ENCODE measurements around the gene RAB18. TPM values are rescaled to one million over a fixed set of nuclear protein-coding genes. Genes with fewer than 3 reads are reported as not detected.

RAB18 gene
- total and polyA plus RNA-seq, 2 experiments from 2014 or later: 35.5 to 77.2 TPM

GRCh38 chr10:27550823-27551222 lies 46.7 kb downstream of the RAB18 start:
- no peak overlapping the region for H3K4me3 Mint-ChIP-seq
- Histone ChIP-seq H4K20me1 (replicated peaks; ENCODE audit: insufficient read depth) (no peaks in the 10 kb centered on the region), H3K79me2 (replicated peaks; ENCODE audit: insufficient read depth) (no peaks in the 10 kb centered on the region), H2AFZ (no peak overlapping the region), H3K9me2 (ENCODE audit: insufficient read depth) (no peaks in the 10 kb centered on the region), H3K27me3 (ENCODE audit: insufficient read depth) (no peaks in the 10 kb centered on the region), H3K4me2 (no peak overlapping the region), H3K36me3 (ENCODE audit: insufficient read depth) (no peaks in the 10 kb centered on the region), H3K27ac (ENCODE audit: low read depth) (no peak overlapping the region), H3F3A (replicated peaks; ENCODE audit: low read depth) (no peaks in the 10 kb centered on the region), H3K4me1 (ENCODE audit: insufficient read depth) (no peaks in the 10 kb centered on the region), H3K4me3 (no peak overlapping the region)
- DNase-seq (ENCODE audit: low spot score): no peak
- H3K27me3 Mint-ChIP-seq (ENCODE audit: insufficient read depth, low read depth, poor library complexity): peaks cover 1% of the 10 kb centered on the region
- no peak; the same call in 2 of the 3 replicates for ATAC-seq
- peaks cover 8% of the 10 kb centered on the region for H3K4me1 Mint-ChIP-seq
- H3K27ac Mint-ChIP-seq: no peak overlapping the region
- no peak for TF ChIP-seq EZH2phosphoT487 (IDR thresholded peaks at IDR 0.05; ENCODE audit: unreplicated experiment)
- no peak for TF ChIP-seq CTCF (conservative IDR thresholded peaks at IDR 0.05; ENCODE audit: low read depth in 2 of 2)
- no peak for TF ChIP-seq EZH2 (IDR thresholded peaks at IDR 0.05; ENCODE audit: low read depth, unreplicated experiment)
- TF ChIP-seq REST (IDR thresholded peaks at IDR 0.05; ENCODE audit: unreplicated experiment): no peak
- no peak for TF ChIP-seq POLR2AphosphoS5 (IDR thresholded peaks at IDR 0.05; ENCODE audit: low read depth)
- TF ChIP-seq STAT1 (IDR thresholded peaks at IDR 0.05; ENCODE audit: unreplicated experiment): no peak
- TF ChIP-seq ETS1 (IDR thresholded peaks at IDR 0.05): no peak
- no peak for TF ChIP-seq ZNF331 (CRISPR knock-in tag; IDR thresholded peaks at IDR 0.05; ENCODE audit: low read depth)
- TF ChIP-seq NANOG (IDR thresholded peaks at IDR 0.05; ENCODE audit: borderline replicate concordance): no peak
- TF ChIP-seq JUNB (IDR thresholded peaks at IDR 0.05; ENCODE audit: unreplicated experiment): no peak
- TF ChIP-seq ZNF462 (CRISPR knock-in tag; IDR thresholded peaks at IDR 0.05): no peak
- TF ChIP-seq ZNF114 (CRISPR knock-in tag; IDR thresholded peaks at IDR 0.05): no peak
- no peak for TF ChIP-seq CREB1 (CRISPR knock-in tag; IDR thresholded peaks at IDR 0.05; ENCODE audit: low read depth)
- no peaks in the 10 kb centered on the region for H3K9me3 Mint-ChIP-seq
- H3K36me3 Mint-ChIP-seq (ENCODE audit: low read depth): no peaks in the 10 kb centered on the region
